SH-SY5Y (cell line): Measurements from ENCODE around the gene TPM3.

ENCODE experiments used
- GATA2 ChIP-seq: IDR thresholded peaks from 2 replicates; pipeline ENCODE4 v1.6.1; 2011; ENCODE audit warnings: mild to moderate bottlenecking, low read depth, low read length
- GATA3 ChIP-seq: IDR thresholded peaks from 2 replicates; pipeline ENCODE4 v1.6.1; 2011; ENCODE audit warnings: low read depth, mild to moderate bottlenecking, low read length, moderate library complexity

TPM3 gene

DNA sequence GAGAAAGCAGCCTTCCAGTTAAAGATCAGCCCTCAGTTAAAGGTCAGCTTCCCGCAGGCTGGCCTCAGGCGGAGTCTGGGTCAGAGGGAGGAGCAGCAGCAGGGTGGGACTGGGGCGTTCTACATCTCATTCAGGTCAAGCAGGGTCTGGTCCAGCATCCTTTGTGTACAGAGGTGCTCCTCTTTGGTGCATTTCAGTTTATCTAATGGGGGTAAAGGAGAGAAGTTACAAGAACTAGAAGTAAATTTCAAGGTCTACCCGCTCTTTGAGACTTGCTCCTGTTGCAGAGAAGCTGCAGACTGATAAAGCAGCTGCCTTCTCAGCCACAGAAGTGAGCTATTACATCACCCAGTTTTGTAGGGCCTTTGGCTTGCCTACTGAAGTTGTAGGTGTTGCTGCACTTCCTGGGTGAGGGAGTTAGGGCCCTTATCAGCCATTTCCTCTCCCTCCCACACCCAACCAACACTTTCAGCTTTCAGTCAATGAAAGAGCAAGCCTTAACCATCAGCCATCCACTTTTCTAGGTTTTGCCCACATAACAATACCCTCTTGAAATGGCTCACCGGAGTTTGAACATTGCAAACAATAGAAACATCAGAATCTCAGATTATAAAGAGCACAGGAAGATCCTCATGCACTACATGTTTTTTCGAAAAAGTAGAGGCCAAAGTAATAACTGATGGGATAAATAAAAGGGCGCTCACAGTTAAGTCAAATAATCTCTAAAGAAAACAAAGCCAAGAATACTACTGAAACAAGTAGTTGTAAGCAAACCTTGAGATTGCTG is 34.2 kb downstream of the TPM3 start:
- no peak for TF ChIP-seq GATA2

DNA sequence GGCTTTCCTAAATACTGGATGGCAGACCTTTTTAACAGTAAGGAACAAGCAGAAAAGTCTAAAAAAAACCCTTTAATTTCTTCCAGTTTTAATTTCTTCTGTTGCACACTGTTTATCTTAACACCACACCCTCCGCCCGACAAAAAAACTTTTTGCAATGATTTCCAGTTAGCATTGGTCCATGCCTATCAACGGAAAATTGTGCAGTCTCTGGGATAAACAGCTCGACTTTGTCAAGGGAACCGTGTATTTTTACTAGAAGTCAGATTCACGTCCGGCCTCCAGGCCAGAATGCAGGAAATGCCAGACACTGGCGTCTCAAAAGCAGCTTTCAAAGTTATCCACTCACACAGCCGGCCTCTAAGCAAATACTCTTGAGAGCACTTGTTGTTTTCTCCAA is 36.6 kb downstream of the TPM3 start:
- TF ChIP-seq GATA2: no peak
- TF ChIP-seq GATA3: no peak

DNA sequence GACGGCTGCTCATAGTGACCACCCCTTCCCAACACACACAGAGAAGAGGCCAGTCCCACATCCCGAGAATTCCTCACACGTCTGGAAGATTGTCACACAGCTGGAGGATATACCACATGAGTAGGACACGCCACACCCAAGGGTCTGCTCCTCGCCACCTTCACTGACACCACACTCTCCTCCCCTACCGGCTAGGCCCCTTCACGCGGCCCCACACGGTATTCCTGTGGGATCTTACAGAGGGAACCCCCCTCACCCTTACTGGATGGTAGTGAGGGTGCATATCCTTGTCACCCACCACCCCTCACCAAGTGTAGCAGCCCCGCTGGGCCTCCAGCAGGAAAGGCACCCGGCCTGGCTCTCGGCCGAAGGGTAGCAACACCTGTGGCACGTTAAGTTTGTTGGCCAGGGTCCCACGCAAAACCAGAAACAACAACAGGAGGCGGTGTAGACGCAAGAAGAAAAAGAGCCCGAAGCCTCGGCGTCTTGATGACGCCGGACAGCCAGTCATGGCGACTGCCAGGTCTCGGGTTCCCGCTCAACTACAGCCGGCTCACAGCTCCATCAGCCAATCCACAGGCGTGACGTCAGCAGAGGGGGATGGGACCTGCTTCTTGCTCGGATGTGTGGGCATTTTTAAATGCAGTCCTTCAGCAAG is 37.2 kb downstream of the TPM3 start, which contains the start of gene NUP210L:
Gene NUP210L, minus strand, starts transcription at position 540 of the 658 bp plus-strand sequence.
- TF ChIP-seq GATA3 (no peak), GATA2 (no peak)

DNA sequence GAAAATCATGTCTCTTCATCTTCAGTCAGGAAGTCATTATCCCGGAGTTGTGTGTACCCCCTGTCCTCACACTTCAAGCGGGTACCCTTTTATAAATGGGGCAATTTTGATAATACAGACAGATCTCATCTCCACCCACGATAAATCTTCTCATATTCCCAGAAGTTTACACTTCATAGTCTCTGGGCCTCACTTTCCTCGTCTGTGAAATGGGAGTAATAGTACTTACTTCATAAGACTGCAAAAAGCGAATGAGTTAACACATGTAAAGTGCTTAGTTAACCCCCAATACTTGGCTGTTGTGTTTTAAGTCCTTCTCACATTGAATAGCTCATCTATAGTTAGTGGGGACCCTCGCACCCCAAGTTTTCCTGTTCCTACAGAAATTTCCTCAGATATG is 37.8 kb downstream of the TPM3 start:
- TF ChIP-seq GATA3 (no peak), GATA2 (no peak)

- no peak for TF ChIP-seq GATA3
- no peak for TF ChIP-seq GATA2
Observed at GRCh38 chr1:154151311-154151710, 40.6 kb downstream of the TPM3 start.

DNA sequence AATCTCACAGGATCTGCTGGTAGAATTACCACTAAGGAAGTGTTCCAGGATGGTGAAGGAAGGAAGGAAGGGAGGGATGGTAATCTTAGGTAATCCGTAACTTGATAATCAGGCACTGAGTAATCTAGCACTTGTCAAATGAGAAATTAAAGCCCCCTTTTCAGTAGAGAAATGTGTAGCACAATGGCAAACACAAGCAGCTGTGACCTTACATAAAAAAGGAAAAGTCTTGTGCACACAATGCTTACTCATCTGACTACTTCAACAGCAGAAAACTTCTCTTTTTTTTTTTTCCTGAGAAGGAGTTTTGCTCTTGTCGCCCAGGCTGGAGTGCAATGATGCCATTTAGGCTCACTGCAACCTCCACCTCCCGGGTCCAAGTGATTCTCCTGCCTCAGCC is 43.1 kb downstream of the TPM3 start:
- no peak for TF ChIP-seq GATA3
- no peak for TF ChIP-seq GATA2

DNA sequence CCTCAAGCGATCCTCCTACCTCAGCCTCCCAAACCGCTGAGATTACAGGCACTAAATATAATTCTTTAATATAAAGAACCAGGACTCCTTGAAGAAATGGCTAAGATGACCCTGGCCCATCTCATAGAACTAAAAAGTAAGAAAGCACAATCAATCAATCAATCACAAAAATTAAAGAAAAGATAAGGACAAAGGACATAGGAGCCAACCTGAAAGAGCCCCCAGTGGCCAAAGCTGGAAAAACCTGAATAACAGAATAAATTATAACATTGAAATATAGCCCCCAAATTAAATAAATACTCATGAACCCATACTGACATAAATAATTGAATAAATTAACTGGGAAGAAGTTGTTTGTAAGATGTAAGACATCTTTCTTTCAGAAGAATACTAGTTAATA is 45.9 kb downstream of the TPM3 start:
- no peak for TF ChIP-seq GATA3
- TF ChIP-seq GATA2: no peak

GRCh38 chr1:154142358-154142757 is 49.5 kb downstream of the TPM3 start:
- TF ChIP-seq GATA2: no peak
- TF ChIP-seq GATA3: no peak

- TF ChIP-seq GATA2 (no peak), GATA3 (no peak)
Observed at GRCh38 chr1:154141240-154141639, 50.7 kb downstream of the TPM3 start.

GRCh38 chr1:154137888-154138287 is 54.0 kb downstream of the TPM3 start:
- TF ChIP-seq GATA3: no peak
- no peak for TF ChIP-seq GATA2

- TF ChIP-seq GATA2 (no peak), GATA3 (no peak)
Observed at GRCh38 chr1:154133256-154133655, 58.6 kb downstream of the TPM3 start.

DNA sequence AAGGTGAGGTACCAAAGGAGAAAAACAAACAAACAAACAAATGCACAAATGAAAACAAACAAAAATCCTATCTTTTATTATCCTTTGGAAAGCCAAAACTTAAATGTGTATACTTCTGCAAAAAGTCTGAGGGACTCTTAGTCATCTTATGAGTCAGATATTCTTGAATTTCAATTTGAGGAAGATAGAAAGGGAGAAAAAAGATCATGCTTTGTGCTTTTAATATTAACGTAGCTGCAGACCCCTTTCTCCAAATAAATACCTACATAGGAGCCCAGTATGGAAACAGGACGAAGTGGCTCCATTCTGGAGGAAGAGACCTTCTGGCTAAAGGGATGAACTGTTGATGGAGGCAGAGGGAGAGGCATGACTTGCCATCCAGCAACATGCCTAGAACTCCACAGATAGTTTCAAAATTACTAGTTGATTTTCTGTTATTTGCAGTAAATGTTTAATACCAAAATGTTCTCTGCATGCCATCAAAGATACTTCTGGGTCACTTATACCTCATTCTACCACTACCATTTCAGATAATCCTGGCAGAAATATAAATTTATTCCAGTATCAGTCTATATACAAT is 62.4 kb downstream of the TPM3 start:
- no peak for TF ChIP-seq GATA3
- TF ChIP-seq GATA2: no peak

DNA sequence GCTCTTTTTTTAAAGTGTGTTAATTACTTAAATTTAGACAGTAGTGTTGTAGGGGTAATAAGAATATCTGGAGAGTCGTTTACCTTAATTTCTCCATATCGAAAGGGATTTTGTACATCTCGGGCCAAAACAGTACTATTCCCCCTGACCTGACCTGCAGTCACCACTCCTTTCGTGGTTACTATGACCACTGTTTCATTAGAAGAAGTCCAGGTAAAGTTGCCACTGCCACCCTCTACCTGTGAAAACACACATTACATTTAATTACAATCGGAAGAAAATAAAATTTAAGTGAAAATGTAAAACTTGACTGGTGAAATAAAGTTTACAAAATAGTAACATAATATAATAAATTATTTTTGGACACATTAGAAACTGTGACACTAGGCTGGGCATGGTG is 74.3 kb downstream of the TPM3 start:
- TF ChIP-seq GATA2: no peak

- TF ChIP-seq GATA3: no peak
- TF ChIP-seq GATA2: no peak
Observed at GRCh38 chr1:154115180-154115579, 76.7 kb downstream of the TPM3 start.
